ENCODE results near the gene CAST. TPM values are rescaled to one million over a fixed set of nuclear protein-coding genes. Genes with fewer than 3 reads are reported as not detected.

The CAST gene
- total and polyA plus RNA-seq, 2 donors (not counting 3 experiments of a cell fraction or from before 2014, with no cell fraction given) = 33.7 to 194 TPM

GRCh38 chr5:96816411-96816939 lies 154.3 kb downstream of the CAST start:
- POLR2A ChIA-PET = no interaction called here
- Histone ChIP-seq H3K9ac (replicated peaks; ENCODE audit: extremely low read depth, insufficient read depth, low read length) (no peak overlapping the region), H3K36me3 (ENCODE audit: control insufficient read depth in 2 of 2, extremely low read depth in 1 of 2, insufficient read depth in 2 of 2, low read length in 2 of 2) (no peaks in the 10 kb centered on the region), H3K27ac (ENCODE audit: insufficient read depth, low read depth, low read length) (no peak overlapping the region), H3K9me1 (replicated peaks; ENCODE audit: control insufficient read depth, extremely low read depth, insufficient read depth, low read length) (no peaks in the 10 kb centered on the region), H3K27me3 (ENCODE audit: control insufficient read depth in 2 of 2, insufficient read depth in 2 of 2, low read length in 2 of 2) (no peaks in the 10 kb centered on the region), H3K4me3 (replicated peaks in 1 of 3; ENCODE audit: insufficient read depth in 1 of 3, low read depth in 1 of 3, low read length in 3 of 3) (no peak overlapping the region), H3K79me2 (ENCODE audit: control insufficient read depth, insufficient read depth, low read length) (no peaks in the 10 kb centered on the region), H3K4me1 (ENCODE audit: control insufficient read depth, extremely low read depth, insufficient read depth, low read length) (peaks cover 7% of the 10 kb centered on the region), H3K9me3 (replicated peaks; ENCODE audit: control insufficient read depth, insufficient read depth, low read length) (no peaks in the 10 kb centered on the region), H4K20me1 (replicated peaks; ENCODE audit: control insufficient read depth, extremely low read depth, insufficient read depth, low read length) (no peaks in the 10 kb centered on the region), H3K4me2 (ENCODE audit: insufficient read depth, low read length) (no peak overlapping the region), H2AFZ (ENCODE audit: low read depth, low read length) (no peak overlapping the region)
- DNase-seq (ENCODE audit: low read depth, low spot score) = no peak
- no peak for FAIRE-seq
- dilution Hi-C loops (cut with MboI; ENCODE audit: extremely low pct_ligation_motif_present, low sequenced_read_pairs) (no loop called here), intact Hi-C loops (cut with micrococcal nuclease) (no loop called here)
- BruUV-seq (replicated peaks) = no TSS peak
- TF ChIP-seq EZH2 (IDR thresholded peaks at IDR 0.05; ENCODE audit: borderline replicate concordance, low read depth, low read length, severe bottlenecking) (no peak), JUN (IDR thresholded peaks at IDR 0.05; ENCODE audit: borderline replicate concordance, insufficient read depth, insufficient read length, low read depth) (no peak), GATA2 (IDR thresholded peaks at IDR 0.05; ENCODE audit: insufficient read depth, insufficient read length, low read depth, low read length) (no peak), FOS (IDR thresholded peaks at IDR 0.05; ENCODE audit: borderline replicate concordance, insufficient read depth, low read length) (no peak), POLR2A (IDR thresholded peaks at IDR 0.05; ENCODE audit: low read depth, low read length) (no peak)
- TF ChIP-seq, protein P1, sequence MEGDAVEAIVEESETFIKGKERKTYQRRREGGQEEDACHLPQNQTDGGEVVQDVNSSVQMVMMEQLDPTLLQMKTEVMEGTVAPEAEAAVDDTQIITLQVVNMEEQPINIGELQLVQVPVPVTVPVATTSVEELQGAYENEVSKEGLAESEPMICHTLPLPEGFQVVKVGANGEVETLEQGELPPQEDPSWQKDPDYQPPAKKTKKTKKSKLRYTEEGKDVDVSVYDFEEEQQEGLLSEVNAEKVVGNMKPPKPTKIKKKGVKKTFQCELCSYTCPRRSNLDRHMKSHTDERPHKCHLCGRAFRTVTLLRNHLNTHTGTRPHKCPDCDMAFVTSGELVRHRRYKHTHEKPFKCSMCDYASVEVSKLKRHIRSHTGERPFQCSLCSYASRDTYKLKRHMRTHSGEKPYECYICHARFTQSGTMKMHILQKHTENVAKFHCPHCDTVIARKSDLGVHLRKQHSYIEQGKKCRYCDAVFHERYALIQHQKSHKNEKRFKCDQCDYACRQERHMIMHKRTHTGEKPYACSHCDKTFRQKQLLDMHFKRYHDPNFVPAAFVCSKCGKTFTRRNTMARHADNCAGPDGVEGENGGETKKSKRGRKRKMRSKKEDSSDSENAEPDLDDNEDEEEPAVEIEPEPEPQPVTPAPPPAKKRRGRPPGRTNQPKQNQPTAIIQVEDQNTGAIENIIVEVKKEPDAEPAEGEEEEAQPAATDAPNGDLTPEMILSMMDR (IDR thresholded peaks at IDR 0.05; ENCODE audit: extremely low read depth in 1 of 2, insufficient read depth in 1 of 2, low read depth in 1 of 2, low read length in 2 of 2) = no peak
- CTCF ChIA-PET = no interaction called here

- TF ChIP-seq EZH2 (IDR thresholded peaks at IDR 0.05; ENCODE audit: borderline replicate concordance, low read depth, low read length, severe bottlenecking) = no peak
- TF ChIP-seq MYC (IDR thresholded peaks at IDR 0.05; ENCODE audit: low read depth, low read length) = no peak
- TF ChIP-seq FOS (IDR thresholded peaks at IDR 0.05; ENCODE audit: borderline replicate concordance, insufficient read depth, low read length) = no peak
- TF ChIP-seq GATA2 (IDR thresholded peaks at IDR 0.05; ENCODE audit: insufficient read depth, insufficient read length, low read depth, low read length) = no peak
- TF ChIP-seq POLR2AphosphoS5 (IDR thresholded peaks at IDR 0.05; ENCODE audit: insufficient read depth, low read depth, low read length) = no peak
- TF ChIP-seq, protein P1 (IDR thresholded peaks at IDR 0.05; ENCODE audit: extremely low read depth in 1 of 2, insufficient read depth in 1 of 2, low read depth in 1 of 2, low read length in 2 of 2) = no peak
- no peak for TF ChIP-seq MAX (IDR thresholded peaks at IDR 0.05; ENCODE audit: insufficient read depth, insufficient read length)
- ChIA-PET POLR2A (no interaction called here), CTCF (no interaction called here)
- Histone ChIP-seq H3K9me1 (replicated peaks; ENCODE audit: control insufficient read depth, extremely low read depth, insufficient read depth, low read length) (no peaks in the 10 kb centered on the region), H3K36me3 (ENCODE audit: control insufficient read depth in 2 of 2, extremely low read depth in 1 of 2, insufficient read depth in 2 of 2, low read length in 2 of 2) (no peaks in the 10 kb centered on the region), H3K9me3 (replicated peaks; ENCODE audit: control insufficient read depth, insufficient read depth, low read length) (no peaks in the 10 kb centered on the region), H3K4me2 (ENCODE audit: insufficient read depth, low read length) (no peak overlapping the region), H3K27ac (ENCODE audit: insufficient read depth, low read depth, low read length) (no peak overlapping the region), H2AFZ (ENCODE audit: low read depth, low read length) (no peak overlapping the region), H4K20me1 (replicated peaks; ENCODE audit: control insufficient read depth, extremely low read depth, insufficient read depth, low read length) (no peaks in the 10 kb centered on the region), H3K4me3 (replicated peaks in 1 of 3; ENCODE audit: insufficient read depth in 1 of 3, low read depth in 1 of 3, low read length in 3 of 3) (no peak overlapping the region), H3K9ac (replicated peaks; ENCODE audit: extremely low read depth, insufficient read depth, low read length) (no peak overlapping the region), H3K4me1 (ENCODE audit: control insufficient read depth, extremely low read depth, insufficient read depth, low read length) (peaks cover 12% of the 10 kb centered on the region), H3K79me2 (ENCODE audit: control insufficient read depth, insufficient read depth, low read length) (no peaks in the 10 kb centered on the region), H3K27me3 (ENCODE audit: control insufficient read depth in 2 of 2, insufficient read depth in 2 of 2, low read length in 2 of 2) (no peaks in the 10 kb centered on the region)
- dilution Hi-C loops (cut with MboI; ENCODE audit: extremely low pct_ligation_motif_present, low sequenced_read_pairs) (no loop called here), intact Hi-C loops (cut with micrococcal nuclease) (no loop called here)
- no peak for DNase-seq (ENCODE audit: low read depth, low spot score)
- FAIRE-seq = no peak
- no TSS peak for BruUV-seq (replicated peaks)
Measured at GRCh38 chr5:96816991-96817390, 154.8 kb downstream of the CAST start.

All from endothelial cell of umbilical vein (primary cell).